Measurements from ENCODE around the gene TARP.

Gene TARP

GRCh38 chr7:38217672-38218071 is 55.8 kb downstream of the TARP start:
- TF ChIP-seq BACH2 (CRISPR knock-in tag; IDR thresholded peaks at IDR 0.05; ENCODE audit: borderline replicate concordance), result no peak
- no peak for TF ChIP-seq ZNF70 (CRISPR knock-in tag; IDR thresholded peaks at IDR 0.05)
- no peak for TF ChIP-seq PPARA (CRISPR knock-in tag; IDR thresholded peaks at IDR 0.05; ENCODE audit: borderline replicate concordance)
- TF ChIP-seq TSHZ2 (CRISPR knock-in tag; IDR thresholded peaks at IDR 0.05), result no peak
- TF ChIP-seq ZNF8 (CRISPR knock-in tag; IDR thresholded peaks at IDR 0.05), result no peak
- no peak for TF ChIP-seq ISL1 (CRISPR knock-in tag; IDR thresholded peaks at IDR 0.05)
- TF ChIP-seq OSR1 (CRISPR knock-in tag; IDR thresholded peaks at IDR 0.05), result no peak

DNA sequence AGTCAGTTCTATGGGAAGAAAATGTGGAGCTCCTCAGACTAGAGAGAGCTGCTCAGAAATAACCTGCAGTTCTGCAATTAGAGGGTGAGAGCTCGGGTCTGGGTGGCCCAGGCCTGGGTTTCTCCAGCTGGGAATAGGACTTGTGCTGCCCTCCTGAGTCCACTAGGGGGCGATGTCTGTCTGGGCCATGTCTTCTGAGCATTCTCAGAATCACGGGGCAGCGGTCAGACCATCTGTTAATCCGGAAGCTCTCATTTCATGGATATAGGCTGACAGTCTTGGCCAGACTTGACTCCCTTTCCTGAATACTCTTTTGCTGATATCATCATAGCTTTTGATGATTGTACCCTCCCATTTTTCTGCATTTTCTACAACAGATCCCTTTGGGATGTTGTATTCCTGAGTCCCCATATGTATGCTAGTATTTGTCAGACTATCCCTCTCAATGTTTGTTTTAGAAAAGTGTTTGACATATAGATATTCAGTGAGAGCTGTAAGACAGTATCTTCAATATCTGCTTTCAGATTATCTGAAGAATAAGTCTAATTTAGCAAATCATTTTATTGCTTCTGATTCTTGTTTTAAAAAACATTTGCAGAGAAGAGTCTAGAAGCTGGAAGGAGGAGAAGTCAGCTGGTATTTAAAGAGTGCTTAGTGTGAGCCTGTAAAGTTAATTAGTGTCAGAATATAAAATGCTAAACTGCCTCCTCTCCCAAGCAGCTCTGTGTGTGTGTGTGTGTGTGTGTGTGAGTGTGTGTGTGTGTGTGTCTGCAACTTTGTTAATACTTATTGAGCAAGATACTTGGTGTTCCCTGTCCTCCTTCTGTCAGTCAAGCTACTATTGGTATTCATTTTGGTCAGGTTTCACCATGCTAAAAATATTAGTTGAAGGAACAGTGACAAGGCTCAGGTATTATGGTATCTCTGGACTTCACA is 57.4 kb downstream of the TARP start:
- TF ChIP-seq ZNF70 (CRISPR knock-in tag; IDR thresholded peaks at IDR 0.05), result 0 out of 2 replicates have a peak, but pooled peaks have one; percentile 37
- TF ChIP-seq TSHZ2 (CRISPR knock-in tag; IDR thresholded peaks at IDR 0.05), result no peak
- no peak for TF ChIP-seq CREB5 (CRISPR knock-in tag; IDR thresholded peaks at IDR 0.05; ENCODE audit: low read depth)
- TF ChIP-seq ZFP30 (CRISPR knock-in tag; IDR thresholded peaks at IDR 0.05), result no peak
- peak; percentile 15; the same call in 1 of the 2 replicates for TF ChIP-seq TCF4 (CRISPR knock-in tag; IDR thresholded peaks at IDR 0.05; ENCODE audit: borderline replicate concordance)
- peak; percentile 98 for ATAC-seq

More at GRCh38 chr7:38217672-38218071, 55.8 kb downstream of the TARP start:
- ATAC-seq, result no peak

DNA sequence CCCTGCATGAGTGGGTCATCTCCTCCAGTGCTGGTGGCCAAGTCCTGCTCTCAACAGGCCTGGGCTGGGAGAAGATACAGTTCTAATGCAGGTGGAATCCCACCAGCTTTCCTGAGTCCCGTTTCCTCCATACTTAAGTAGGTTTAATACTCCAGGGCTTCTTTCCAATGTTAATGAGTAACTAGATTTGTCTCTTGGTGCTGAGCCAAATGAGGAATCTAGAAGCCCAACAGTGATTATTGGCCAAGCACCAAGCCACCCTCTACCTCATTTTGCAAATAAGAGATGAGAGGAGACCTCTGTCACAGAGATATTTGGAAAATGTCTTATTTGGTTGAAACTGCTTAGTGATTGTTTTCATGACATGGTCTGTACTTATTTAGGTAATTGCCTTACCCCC is 58.3 kb downstream of the TARP start:
- ATAC-seq, result no peak
- no peak for TF ChIP-seq GLIS3 (CRISPR knock-in tag; IDR thresholded peaks at IDR 0.05)
- no peak for TF ChIP-seq ZFP30 (CRISPR knock-in tag; IDR thresholded peaks at IDR 0.05)
- no peak for TF ChIP-seq CSDC2 (CRISPR knock-in tag; IDR thresholded peaks at IDR 0.05)
- no peak for TF ChIP-seq TOX (CRISPR knock-in tag; IDR thresholded peaks at IDR 0.05; ENCODE audit: borderline replicate concordance)
- TF ChIP-seq CSRNP3 (CRISPR knock-in tag; IDR thresholded peaks at IDR 0.05), result no peak
- no peak for TF ChIP-seq ZNF565 (CRISPR knock-in tag; conservative IDR thresholded peaks at IDR 0.05; ENCODE audit: low read depth)
- no peak for TF ChIP-seq TSHZ2 (CRISPR knock-in tag; IDR thresholded peaks at IDR 0.05)
- TF ChIP-seq, protein P1, sequence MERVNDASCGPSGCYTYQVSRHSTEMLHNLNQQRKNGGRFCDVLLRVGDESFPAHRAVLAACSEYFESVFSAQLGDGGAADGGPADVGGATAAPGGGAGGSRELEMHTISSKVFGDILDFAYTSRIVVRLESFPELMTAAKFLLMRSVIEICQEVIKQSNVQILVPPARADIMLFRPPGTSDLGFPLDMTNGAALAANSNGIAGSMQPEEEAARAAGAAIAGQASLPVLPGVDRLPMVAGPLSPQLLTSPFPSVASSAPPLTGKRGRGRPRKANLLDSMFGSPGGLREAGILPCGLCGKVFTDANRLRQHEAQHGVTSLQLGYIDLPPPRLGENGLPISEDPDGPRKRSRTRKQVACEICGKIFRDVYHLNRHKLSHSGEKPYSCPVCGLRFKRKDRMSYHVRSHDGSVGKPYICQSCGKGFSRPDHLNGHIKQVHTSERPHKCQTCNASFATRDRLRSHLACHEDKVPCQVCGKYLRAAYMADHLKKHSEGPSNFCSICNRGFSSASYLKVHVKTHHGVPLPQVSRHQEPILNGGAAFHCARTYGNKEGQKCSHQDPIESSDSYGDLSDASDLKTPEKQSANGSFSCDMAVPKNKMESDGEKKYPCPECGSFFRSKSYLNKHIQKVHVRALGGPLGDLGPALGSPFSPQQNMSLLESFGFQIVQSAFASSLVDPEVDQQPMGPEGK (CRISPR knock-in tag; IDR thresholded peaks at IDR 0.05; ENCODE audit: borderline replicate concordance), result no peak
- TF ChIP-seq TCF4 (CRISPR knock-in tag; IDR thresholded peaks at IDR 0.05; ENCODE audit: borderline replicate concordance), result no peak
- TF ChIP-seq ISL1 (CRISPR knock-in tag; IDR thresholded peaks at IDR 0.05), result no peak
- no peak for TF ChIP-seq CREB5 (CRISPR knock-in tag; IDR thresholded peaks at IDR 0.05; ENCODE audit: low read depth)
- TF ChIP-seq OSR1 (CRISPR knock-in tag; IDR thresholded peaks at IDR 0.05), result no peak
- TF ChIP-seq RARB (CRISPR knock-in tag; IDR thresholded peaks at IDR 0.05), result no peak
- no peak for TF ChIP-seq SNAI2 (CRISPR knock-in tag; IDR thresholded peaks at IDR 0.05)
- no peak for TF ChIP-seq BACH2 (CRISPR knock-in tag; IDR thresholded peaks at IDR 0.05; ENCODE audit: borderline replicate concordance)
- no peak for TF ChIP-seq ZC3H10 (CRISPR knock-in tag; IDR thresholded peaks at IDR 0.05)
- TF ChIP-seq ZFP3 (CRISPR knock-in tag; IDR thresholded peaks at IDR 0.05), result no peak
- no peak for TF ChIP-seq ARNTL (CRISPR knock-in tag; IDR thresholded peaks at IDR 0.05; ENCODE audit: borderline replicate concordance, low read depth)
- TF ChIP-seq PPARA (CRISPR knock-in tag; IDR thresholded peaks at IDR 0.05; ENCODE audit: borderline replicate concordance), result no peak

Measured in SK-N-SH treated with all-trans-retinoic acid at 6 μM for 48 hours (cell line).